Measurements from ENCODE around the gene ZNF440.

DNA sequence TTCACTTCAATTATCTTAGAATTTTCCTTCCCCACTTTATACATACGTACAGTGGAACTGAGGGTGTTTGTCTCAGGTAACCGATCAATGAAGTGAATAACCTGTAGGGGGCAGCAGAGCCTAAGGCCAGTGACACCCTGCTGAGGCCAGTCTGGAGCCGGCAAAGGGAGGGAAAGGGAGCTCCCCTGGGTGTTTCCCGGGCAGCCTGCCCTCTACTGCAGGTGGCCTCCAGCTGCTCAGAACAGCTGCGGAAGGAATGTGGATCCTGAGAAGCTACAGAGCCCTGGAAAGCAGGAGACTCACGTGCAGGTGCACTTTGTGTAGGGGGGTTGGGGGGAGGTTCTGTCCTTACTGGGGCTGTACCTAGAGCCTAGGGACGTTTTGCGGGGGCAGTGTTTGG, 16.6 kb upstream of the ZNF440 start:
- TF ChIP-seq POLR2A (IDR thresholded peaks at IDR 0.05) = no peak
- TF ChIP-seq, protein P1, sequence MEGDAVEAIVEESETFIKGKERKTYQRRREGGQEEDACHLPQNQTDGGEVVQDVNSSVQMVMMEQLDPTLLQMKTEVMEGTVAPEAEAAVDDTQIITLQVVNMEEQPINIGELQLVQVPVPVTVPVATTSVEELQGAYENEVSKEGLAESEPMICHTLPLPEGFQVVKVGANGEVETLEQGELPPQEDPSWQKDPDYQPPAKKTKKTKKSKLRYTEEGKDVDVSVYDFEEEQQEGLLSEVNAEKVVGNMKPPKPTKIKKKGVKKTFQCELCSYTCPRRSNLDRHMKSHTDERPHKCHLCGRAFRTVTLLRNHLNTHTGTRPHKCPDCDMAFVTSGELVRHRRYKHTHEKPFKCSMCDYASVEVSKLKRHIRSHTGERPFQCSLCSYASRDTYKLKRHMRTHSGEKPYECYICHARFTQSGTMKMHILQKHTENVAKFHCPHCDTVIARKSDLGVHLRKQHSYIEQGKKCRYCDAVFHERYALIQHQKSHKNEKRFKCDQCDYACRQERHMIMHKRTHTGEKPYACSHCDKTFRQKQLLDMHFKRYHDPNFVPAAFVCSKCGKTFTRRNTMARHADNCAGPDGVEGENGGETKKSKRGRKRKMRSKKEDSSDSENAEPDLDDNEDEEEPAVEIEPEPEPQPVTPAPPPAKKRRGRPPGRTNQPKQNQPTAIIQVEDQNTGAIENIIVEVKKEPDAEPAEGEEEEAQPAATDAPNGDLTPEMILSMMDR (IDR thresholded peaks at IDR 0.05) = peak; percentile 82 to 94 (median 85)
- TF ChIP-seq EP300 (IDR thresholded peaks at IDR 0.05) = no peak

All from gastroesophageal sphincter (tissue), 3 donors.